CD4-positive, alpha-beta T cell treated with Interleukin-17A for 4 hours (primary cell): Measurements from ENCODE around the gene ARHGEF28.

Source experiments
- DNase-seq: peaks from one replicate; pipeline ENCODE4 v3.0.0-alpha.2; 2020; ENCODE audit warnings: mixed read lengths

Gene ARHGEF28

GRCh38 chr5:73702534-73702933 is 76.5 kb downstream of the ARHGEF28 start:
- DNase-seq = no peak

GRCh38 chr5:73702951-73703350 is 77.0 kb downstream of the ARHGEF28 start:
- DNase-seq = no peak

GRCh38 chr5:73705364-73705763 is 79.4 kb downstream of the ARHGEF28 start:
- DNase-seq = no peak

GRCh38 chr5:73706963-73707362 is 81.0 kb downstream of the ARHGEF28 start:
- no peak for DNase-seq

GRCh38 chr5:73709536-73710129 is 83.6 kb downstream of the ARHGEF28 start:
- no peak for DNase-seq

GRCh38 chr5:73716284-73716808 is 90.3 kb downstream of the ARHGEF28 start:
- DNase-seq = no peak

GRCh38 chr5:73718762-73719161 is 92.8 kb downstream of the ARHGEF28 start:
- no peak for DNase-seq

GRCh38 chr5:73719632-73720031 is 93.6 kb downstream of the ARHGEF28 start:
- no peak for DNase-seq

- DNase-seq = no peak
These were observed 96.2 kb downstream of the ARHGEF28 start for GRCh38 chr5:73722231-73722630.

- DNase-seq = no peak
These were observed 100.1 kb downstream of the ARHGEF28 start for GRCh38 chr5:73726071-73726470.

GRCh38 chr5:73726606-73727231 is 100.7 kb downstream of the ARHGEF28 start:
- no peak for DNase-seq

- DNase-seq = no peak
These were observed 101.5 kb downstream of the ARHGEF28 start for GRCh38 chr5:73727470-73727869.

- no peak for DNase-seq
These were observed 102.7 kb downstream of the ARHGEF28 start for GRCh38 chr5:73728493-73729273.

- DNase-seq = no peak
These were observed 103.3 kb downstream of the ARHGEF28 start for GRCh38 chr5:73729329-73729728.

- no peak for DNase-seq
These were observed 106.0 kb downstream of the ARHGEF28 start for GRCh38 chr5:73732045-73732444.

- no peak for DNase-seq
These were observed 107.2 kb downstream of the ARHGEF28 start for GRCh38 chr5:73733219-73733618.

- no peak for DNase-seq
These were observed 109.2 kb downstream of the ARHGEF28 start for GRCh38 chr5:73735032-73735734.

GRCh38 chr5:73739650-73740049 is 113.7 kb downstream of the ARHGEF28 start:
- no peak for DNase-seq

- no peak for DNase-seq
These were observed 114.3 kb downstream of the ARHGEF28 start for GRCh38 chr5:73740274-73740790.

- DNase-seq = no peak
These were observed 117.2 kb downstream of the ARHGEF28 start for GRCh38 chr5:73743161-73743560.

GRCh38 chr5:73745836-73746235 is 119.8 kb downstream of the ARHGEF28 start:
- no peak for DNase-seq

- no peak for DNase-seq
These were observed 120.6 kb downstream of the ARHGEF28 start for GRCh38 chr5:73746608-73747007.
